HG02642 (cell line): ENCODE measurements around the gene SIDT1.

Experiments used
- ATAC-seq: cut with Tn5 transposase; IDR thresholded peaks from one replicate; pipeline ENCODE4 v1.9.1; 2021; ENCODE audit warnings: mild to moderate bottlenecking; ENCODE audit not compliant: unreplicated experiment, poor library complexity

The SIDT1 gene

DNA sequence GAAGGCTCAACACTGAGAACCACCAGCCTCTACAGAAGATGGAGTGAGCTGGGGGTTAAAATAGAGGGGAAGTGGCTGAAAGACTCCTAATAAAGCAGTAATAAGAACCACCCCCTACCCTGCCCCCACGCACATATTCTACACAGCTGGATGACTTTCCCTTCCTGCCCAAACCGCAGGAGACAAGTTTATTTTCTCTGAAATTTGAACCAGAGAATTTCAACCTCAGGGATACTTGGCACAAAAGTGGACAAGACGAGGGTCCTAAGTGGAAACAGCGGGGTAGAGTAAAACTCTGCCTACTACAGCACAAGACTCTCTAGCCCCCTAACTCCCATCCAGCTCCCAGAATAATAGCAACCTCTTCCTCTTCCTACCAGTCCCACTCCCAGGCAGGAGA, 135.7 kb downstream of the SIDT1 start:
- no peak for ATAC-seq

DNA sequence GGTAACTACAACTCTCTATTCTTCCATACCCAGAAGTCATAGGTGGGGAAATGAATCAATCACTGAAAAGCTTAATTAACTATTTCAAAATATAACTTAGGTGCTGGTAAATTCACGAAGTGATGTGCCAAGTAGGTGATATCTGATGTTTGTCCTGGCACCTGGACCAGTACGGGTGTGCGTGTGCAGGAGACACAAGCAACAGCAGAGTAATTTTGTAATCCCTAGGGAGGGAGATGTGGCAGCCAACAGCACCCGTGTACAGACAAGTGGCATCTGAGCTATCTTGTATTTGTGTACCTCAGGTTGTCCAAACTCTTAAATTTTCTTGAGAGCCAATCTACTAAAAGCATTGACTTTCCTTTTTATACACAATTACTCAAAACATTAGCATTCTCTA, 141.2 kb downstream of the SIDT1 start:
- no peak for ATAC-seq

DNA sequence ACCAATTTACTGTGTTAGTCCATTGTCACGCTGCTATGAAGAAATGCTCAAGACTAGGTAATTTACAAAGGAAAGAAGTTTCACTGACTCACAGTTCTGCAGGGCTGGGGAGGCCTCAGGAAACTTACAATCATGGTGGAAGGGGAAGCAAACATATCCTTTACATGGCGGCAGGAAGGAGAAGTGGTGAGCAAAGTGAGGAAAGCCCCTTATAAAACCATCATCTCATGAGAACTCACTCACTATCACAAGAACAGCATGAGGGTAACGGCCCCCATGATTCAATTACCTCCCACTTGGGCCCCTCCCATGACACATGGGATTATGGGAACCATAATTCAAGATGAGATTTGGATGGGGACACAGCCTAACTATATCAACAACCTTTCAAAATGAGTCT, 143.9 kb downstream of the SIDT1 start:
- no peak for ATAC-seq

DNA sequence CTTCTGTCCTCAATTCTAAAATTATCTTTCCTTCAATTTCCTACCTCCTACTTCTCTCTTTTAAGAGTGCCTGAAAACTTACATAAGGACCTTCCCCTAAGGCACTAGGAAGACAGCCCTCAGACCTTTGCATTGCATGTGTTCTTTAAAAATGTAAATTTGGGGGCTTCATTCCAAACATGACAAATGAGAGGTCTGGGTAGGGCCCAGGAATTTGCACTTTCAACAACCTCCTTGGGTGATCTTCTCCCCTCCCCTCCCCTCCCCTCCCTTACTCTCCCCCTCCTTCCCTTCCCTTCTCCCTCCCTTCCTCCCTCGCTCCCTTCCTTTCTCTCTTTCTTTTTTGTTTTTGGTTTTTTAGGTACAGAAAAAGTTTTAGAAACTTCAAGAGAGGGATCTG, 145.4 kb downstream of the SIDT1 start:
- no peak for ATAC-seq

DNA sequence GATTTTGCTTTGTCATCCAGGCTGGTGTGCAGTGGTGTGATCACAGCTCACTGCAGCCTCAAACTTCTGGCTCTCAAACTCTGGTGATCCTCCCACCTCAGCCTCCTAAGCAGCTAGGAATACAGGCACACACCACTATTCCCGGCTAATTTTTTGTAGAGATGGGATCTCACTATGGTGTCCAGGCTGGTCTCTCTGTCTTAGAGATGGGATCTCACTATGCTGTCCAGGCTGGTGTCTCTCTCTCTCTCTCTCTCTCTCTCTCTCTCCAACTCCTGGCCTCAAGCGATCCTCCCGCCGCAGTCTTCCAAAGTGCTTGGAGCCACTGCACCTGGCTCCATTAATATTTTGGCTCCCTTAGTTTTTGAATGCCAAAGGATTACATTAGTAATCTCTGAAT, 146.4 kb downstream of the SIDT1 start:
- ATAC-seq, result no peak
